ENCODE measurements around the gene CNDP2.

Gene CNDP2

DNA sequence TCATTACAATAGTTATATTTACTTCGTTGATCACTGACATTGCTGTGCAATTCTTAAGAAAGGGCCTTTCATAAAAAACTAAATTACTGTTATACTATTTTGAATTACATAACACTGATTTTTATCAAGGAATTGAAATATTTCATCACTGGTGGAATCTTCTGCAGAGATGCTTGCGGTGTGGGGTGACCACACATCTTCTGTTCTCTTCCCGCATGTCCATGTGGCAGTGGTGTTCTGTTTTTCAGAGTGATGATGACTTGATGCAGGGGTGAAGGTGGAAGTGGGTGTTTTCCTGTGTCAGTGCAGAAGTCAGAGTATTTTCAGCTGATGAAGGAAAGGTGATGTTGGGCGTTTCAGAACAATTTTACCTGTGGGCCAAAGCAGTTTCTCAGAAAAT, 7.0 kb downstream of the CNDP2 start:
- TF ChIP-seq CTCF (IDR thresholded peaks at IDR 0.05; ENCODE audit: borderline replicate concordance, control extremely low read depth, extremely low read depth, insufficient read depth, missing control alignments) = no peak
- no peak for DNase-seq (ENCODE audit: low spot score)
- in situ Hi-C loops (cut with MboI; ENCODE audit: low sequenced_read_pairs, unreplicated experiment) = no loop called here

DNA sequence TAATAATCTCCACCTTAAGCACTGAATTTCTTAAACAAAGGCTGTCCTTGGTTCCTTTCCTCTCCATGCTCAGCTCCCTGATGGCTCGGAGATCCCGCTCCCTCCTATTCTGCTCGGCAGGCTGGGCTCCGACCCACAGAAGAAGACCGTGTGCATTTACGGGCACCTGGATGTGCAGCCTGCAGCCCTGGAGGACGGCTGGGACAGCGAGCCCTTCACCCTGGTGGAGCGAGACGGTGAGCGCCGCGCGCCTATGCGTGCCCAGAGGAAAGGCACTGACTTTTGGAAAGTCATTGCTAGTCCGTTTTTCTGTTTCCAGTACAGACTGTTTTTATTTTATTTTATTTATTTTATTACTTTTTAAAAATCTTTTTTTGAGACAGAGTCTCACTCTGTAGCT, 9.6 kb downstream of the CNDP2 start:
- TF ChIP-seq CTCF (IDR thresholded peaks at IDR 0.05; ENCODE audit: borderline replicate concordance, control extremely low read depth, extremely low read depth, insufficient read depth, missing control alignments) = no peak
- in situ Hi-C loops (cut with MboI; ENCODE audit: low sequenced_read_pairs, unreplicated experiment) = no loop called here
- no peak for DNase-seq (ENCODE audit: low spot score)

- DNase-seq (ENCODE audit: low spot score) = no peak
Observed at GRCh38 chr18:74506448-74507084, 10.4 kb downstream of the CNDP2 start.

GRCh38 chr18:74507097-74507881, 11.1 kb downstream of the CNDP2 start:
- TF ChIP-seq CTCF (IDR thresholded peaks at IDR 0.05; ENCODE audit: borderline replicate concordance, control extremely low read depth, extremely low read depth, insufficient read depth, missing control alignments) = no peak
- no peak for DNase-seq (ENCODE audit: low spot score)
- in situ Hi-C loops (cut with MboI; ENCODE audit: low sequenced_read_pairs, unreplicated experiment) = no loop called here

More at GRCh38 chr18:74506448-74507084, 10.4 kb downstream of the CNDP2 start:
- TF ChIP-seq CTCF (IDR thresholded peaks at IDR 0.05; ENCODE audit: borderline replicate concordance, control extremely low read depth, extremely low read depth, insufficient read depth, missing control alignments) = no peak
- in situ Hi-C loops (cut with MboI; ENCODE audit: low sequenced_read_pairs, unreplicated experiment) = no loop called here

- TF ChIP-seq CTCF (IDR thresholded peaks at IDR 0.05; ENCODE audit: borderline replicate concordance, control extremely low read depth, extremely low read depth, insufficient read depth, missing control alignments) = no peak
- DNase-seq (ENCODE audit: low spot score) = no peak
Observed at GRCh38 chr18:74507927-74508326, 11.8 kb downstream of the CNDP2 start.

DNA sequence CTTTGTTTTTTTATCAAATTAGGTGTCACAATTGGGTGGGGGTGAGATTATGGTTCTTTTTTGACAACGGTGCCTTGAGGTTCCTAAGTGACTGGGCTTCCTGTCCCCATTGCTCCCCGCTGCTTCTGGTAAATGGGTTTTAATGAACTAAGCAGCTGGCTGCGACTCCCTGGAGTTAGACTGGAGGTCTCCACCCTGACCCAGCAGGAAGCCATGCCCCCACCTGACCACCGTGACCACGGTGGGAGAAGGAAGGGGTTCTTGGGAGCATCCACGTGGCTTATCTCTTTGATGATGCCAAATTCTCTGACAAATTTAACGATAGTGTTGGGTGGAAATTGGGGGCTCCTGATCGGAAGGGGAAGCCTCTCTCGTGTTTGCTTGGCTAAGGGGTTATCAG, 12.2 kb downstream of the CNDP2 start:
- no peak for DNase-seq (ENCODE audit: low spot score)
- no peak for TF ChIP-seq CTCF (IDR thresholded peaks at IDR 0.05; ENCODE audit: borderline replicate concordance, control extremely low read depth, extremely low read depth, insufficient read depth, missing control alignments)
- in situ Hi-C loops (cut with MboI; ENCODE audit: low sequenced_read_pairs, unreplicated experiment) = no loop called here

More at GRCh38 chr18:74507927-74508326, 11.8 kb downstream of the CNDP2 start:
- in situ Hi-C loops (cut with MboI; ENCODE audit: low sequenced_read_pairs, unreplicated experiment) = no loop called here

Measured in GM13976 (cell line).